BLaER1 treated with 17β-estradiol and CSF1 and Interleukin-3, amounts not matched to agents 10 nM and 100 nM (cell line): ENCODE data around the gene ZBTB49.
"Not testable (repeated sequence)": the region's sequence is repeated elsewhere in the genome, so short reads cannot be mapped to it uniquely, and the experiment has no call there.

Experiments used
- H3K27ac ChIP-seq, 11 experiments: shearing (Covaris generic); formaldehyde crosslinking; 2 replicates each; pipeline ENCODE4 v1.8.1; 2022
- H3K27me3 ChIP-seq, 11 experiments: shearing (Covaris generic); formaldehyde crosslinking; 2 replicates each; pipeline ENCODE4 v1.8.1; 2022
- H3K36me3 ChIP-seq, 11 experiments: shearing (Covaris generic); formaldehyde crosslinking; 2 replicates each; pipeline ENCODE4 v1.8.1; 2022
- H3K4me1 ChIP-seq, 10 experiments: shearing (Covaris generic); formaldehyde crosslinking; 2 replicates each; pipeline ENCODE4 v1.8.1; 2022
- H3K4me2 ChIP-seq, 11 experiments: shearing (Covaris generic); formaldehyde crosslinking; 2 replicates each; pipeline ENCODE4 v1.8.1; 2022
- H3K4me3 ChIP-seq, 10 experiments: shearing (Covaris generic); formaldehyde crosslinking; 2 replicates each; pipeline ENCODE4 v1.8.1; 2022
- H3K9ac ChIP-seq, 11 experiments: shearing (Covaris generic); formaldehyde crosslinking; 2 replicates each; pipeline ENCODE4 v1.8.1; 2022
- H3K9me3 ChIP-seq, 11 experiments: shearing (Covaris generic); formaldehyde crosslinking; replicated peaks in 1 of 11; 2 replicates each; pipeline ENCODE4 v1.8.1; 2022
- H4K20me1 ChIP-seq, 11 experiments: shearing (Covaris generic); formaldehyde crosslinking; 2 replicates each; pipeline ENCODE4 v1.8.1; 2022
- Cebpa-rat ChIP-seq, 11 experiments: shearing (Covaris generic); IDR thresholded peaks; 2 replicates each; pipeline ENCODE4 v1.8.1; 2022

The ZBTB49 gene, protein sequence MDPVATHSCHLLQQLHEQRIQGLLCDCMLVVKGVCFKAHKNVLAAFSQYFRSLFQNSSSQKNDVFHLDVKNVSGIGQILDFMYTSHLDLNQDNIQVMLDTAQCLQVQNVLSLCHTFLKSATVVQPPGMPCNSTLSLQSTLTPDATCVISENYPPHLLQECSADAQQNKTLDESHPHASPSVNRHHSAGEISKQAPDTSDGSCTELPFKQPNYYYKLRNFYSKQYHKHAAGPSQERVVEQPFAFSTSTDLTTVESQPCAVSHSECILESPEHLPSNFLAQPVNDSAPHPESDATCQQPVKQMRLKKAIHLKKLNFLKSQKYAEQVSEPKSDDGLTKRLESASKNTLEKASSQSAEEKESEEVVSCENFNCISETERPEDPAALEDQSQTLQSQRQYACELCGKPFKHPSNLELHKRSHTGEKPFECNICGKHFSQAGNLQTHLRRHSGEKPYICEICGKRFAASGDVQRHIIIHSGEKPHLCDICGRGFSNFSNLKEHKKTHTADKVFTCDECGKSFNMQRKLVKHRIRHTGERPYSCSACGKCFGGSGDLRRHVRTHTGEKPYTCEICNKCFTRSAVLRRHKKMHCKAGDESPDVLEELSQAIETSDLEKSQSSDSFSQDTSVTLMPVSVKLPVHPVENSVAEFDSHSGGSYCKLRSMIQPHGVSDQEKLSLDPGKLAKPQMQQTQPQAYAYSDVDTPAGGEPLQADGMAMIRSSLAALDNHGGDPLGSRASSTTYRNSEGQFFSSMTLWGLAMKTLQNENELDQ

DNA sequence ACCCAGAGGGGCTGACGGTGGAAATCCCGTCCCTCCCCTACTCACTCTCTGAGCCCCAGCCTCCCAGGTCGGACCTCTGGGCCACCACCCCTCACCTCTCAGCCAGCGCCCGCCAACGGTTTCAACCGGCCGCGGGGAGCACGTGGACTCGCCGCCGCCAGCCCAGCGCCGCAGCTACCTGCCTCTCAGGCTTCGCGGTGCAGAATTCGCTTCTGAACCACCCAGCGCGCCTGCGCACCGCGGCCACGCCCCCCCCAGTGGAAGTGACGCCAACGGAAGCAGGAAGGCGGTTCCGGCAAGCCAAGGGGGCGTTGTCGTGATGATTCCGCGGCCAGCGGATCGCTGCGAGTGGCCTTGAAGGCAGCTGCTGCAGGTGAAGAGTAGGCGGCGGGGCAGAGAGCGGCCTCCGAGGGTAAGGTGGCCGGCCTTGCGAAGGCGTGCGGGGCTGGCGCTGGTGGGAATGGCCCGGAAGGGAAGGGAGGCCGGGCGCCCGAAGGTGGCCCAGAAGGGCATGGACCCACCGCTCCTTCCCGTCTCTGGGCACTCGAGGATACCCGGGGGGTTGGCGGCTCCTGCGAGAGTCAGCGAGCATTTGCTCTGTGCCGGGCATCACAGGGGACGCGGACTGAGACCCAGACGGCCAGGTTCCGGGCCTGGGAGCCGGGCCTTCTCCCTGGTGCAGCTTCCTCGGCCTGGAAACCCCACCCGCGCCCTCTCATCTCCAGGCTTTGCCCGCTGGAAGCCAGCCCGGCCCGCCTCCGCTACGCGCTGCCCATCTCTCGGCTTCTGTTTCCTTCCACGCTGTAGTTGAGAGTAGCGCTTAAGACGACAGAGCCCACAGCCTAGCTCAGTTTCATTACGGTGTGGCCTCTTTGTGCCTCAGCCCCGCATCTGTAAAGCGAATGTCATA lies at the start of gene ZBTB49, which contains the start of gene LYAR:
TSS of gene ZBTB49 (plus strand) at position 311 of the 910 bp plus-strand sequence. CDS start 9,695 bp downstream, outside the sequence.
TSS of gene LYAR (minus strand) at position 214 of the 910 bp plus-strand sequence. CDS start 6,412 bp downstream, outside the sequence.
- Histone ChIP-seq H3K27ac (peak within 1 kb of the TSS; percentile 21 to 81 (median 65); a peak in 21 of 22 replicates), H3K36me3 (peaks cover 22 to 56% (median 39%) of the 10 kb centered on the region in 11 experiments), H4K20me1 (peaks cover 0 to 89% (median 50%) of the 10 kb centered on the region in 11 experiments; a peak in 17 of 22 replicates), H3K9ac (peak within 1 kb of the TSS; percentile 74 to 89 (median 80)), H3K9me3 (peaks cover 2 to 11% (median 4%) of the 10 kb centered on the region in 11 experiments; a peak in 19 of 22 replicates), H3K27me3 (no peaks in the 10 kb centered on the region), H3K4me3 (peak within 1 kb of the TSS; percentile 73 to 99 (median 92)), H3K4me1 (peaks cover 22 to 42% (median 26%) of the 10 kb centered on the region in 10 experiments), H3K4me2 (peak within 1 kb of the TSS; percentile 92 to 99 (median 98))
- TF ChIP-seq Cebpa-rat (IDR thresholded peaks at IDR 0.05): no peak

DNA sequence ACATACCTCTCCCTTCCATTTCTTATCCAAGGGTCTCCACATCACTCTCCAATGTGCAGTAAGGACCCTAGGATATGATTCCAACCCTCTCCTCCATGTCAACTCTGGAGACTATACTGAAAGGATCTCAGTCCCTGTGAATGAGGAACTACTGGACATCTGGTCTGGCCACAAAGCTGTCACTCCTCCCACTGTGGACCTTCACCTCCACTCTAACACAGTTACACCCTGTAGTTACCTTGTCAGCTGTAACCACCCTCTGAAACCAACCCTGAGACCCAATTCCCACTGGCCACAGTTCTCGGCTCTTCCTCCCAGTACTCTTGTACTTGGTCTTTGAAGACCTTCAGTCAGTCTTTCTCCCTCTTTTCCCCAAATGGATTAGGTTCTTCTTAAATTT lies 44.9 kb upstream of the ZBTB49 start:
- Histone ChIP-seq H3K27ac (no peak overlapping the region), H3K36me3 (peaks cover 0 to 45% (median 18%) of the 10 kb centered on the region in 11 experiments; a peak in 14 of 22 replicates), H4K20me1 (no peaks in the 10 kb centered on the region), H3K4me1 (peaks cover 6 to 19% (median 10%) of the 10 kb centered on the region in 10 experiments; a peak in 17 of 20 replicates), H3K9ac (no peak overlapping the region), H3K4me3 (no peak overlapping the region), H3K9me3 (peaks cover 0 to 6% (median 0%) of the 10 kb centered on the region in 11 experiments; a peak in 2 of 22 replicates), H3K27me3 (peaks cover 3 to 33% (median 29%) of the 10 kb centered on the region in 11 experiments; a peak in 20 of 22 replicates), H3K4me2 (no peak overlapping the region; a peak in 1 of 22 replicates)
- no peak for TF ChIP-seq Cebpa-rat (IDR thresholded peaks at IDR 0.05)

DNA sequence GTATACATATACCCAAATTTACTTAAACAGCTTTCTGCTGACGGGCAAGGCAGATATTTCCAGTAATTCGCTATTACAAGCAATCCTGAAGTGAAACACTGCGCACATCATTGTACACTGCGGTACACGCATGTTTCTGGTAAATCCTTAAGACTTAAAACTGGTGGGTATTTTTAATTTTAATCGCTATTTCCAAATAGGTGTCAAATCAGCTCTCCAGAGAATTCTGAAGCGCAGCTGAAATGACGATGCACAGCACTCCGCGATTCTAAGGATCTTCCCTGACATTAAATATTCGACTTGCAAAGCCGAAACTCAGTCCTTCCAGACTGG lies 42.4 kb upstream of the ZBTB49 start:
- Histone ChIP-seq H3K4me1 (peaks cover 6 to 19% (median 10%) of the 10 kb centered on the region in 10 experiments; a peak in 17 of 20 replicates), H4K20me1 (no peaks in the 10 kb centered on the region), H3K9me3 (peaks cover 0 to 6% (median 0%) of the 10 kb centered on the region in 11 experiments; a peak in 2 of 22 replicates), H3K27ac (peak overlapping the region; percentile 76 to 89 (median 81)), H3K9ac (peak overlapping the region; percentile 79 to 90 (median 85)), H3K36me3 (peaks cover 0 to 28% (median 15%) of the 10 kb centered on the region in 11 experiments; a peak in 12 of 22 replicates), H3K4me3 (peak overlapping the region; percentile 64 to 81 (median 72)), H3K4me2 (peak overlapping the region; percentile 61 to 86 (median 72)), H3K27me3 (peaks cover 3 to 33% (median 29%) of the 10 kb centered on the region in 11 experiments; a peak in 20 of 22 replicates)
- no peak for TF ChIP-seq Cebpa-rat (IDR thresholded peaks at IDR 0.05)

DNA sequence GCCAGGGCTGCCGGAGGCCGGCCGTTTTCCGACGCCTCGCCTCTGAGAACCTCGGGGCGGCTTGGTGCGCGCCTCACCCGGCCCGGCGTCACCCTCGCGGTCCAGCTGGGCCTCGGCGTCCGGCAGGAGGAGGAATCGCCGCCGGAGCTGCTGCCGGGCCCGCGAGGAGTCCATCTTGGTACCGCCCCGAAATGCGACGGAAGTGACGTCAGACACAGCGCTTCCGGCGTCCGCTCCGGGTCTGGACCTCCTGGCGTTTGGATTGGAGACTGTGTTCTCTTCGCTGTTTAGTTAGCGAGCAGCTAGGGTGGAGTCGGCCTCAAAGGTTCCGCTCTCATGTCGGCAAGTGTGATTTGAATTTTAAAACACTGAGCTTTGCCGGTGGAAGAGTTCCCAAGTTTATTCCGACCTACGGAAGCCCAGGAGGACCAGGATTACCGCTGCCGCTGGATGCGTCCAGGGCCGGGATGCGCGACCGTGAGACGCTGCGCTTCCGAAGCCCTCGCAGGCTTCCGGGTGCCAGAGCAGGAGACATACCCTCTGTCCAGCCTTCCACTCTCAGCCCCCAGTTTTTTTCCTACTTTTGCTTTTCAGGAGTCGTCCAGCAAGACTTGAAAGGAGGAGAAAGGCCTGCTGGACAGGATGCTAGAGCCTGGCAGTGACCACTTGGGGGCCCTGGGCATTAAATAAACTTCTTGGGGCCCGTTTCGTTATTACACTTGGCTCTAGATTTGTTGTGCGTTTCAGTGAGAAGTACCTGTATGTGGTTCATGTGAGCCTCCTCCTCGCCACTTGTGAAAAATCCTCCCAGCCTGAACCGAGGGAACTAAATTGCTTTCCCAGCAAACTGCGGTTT lies 41.8 kb upstream of the ZBTB49 start, which contains the start of gene TMEM128:
TSS of gene TMEM128 (minus strand) at position 195 of the 856 bp plus-strand sequence. CDS start at position 174, 21 bp downstream.
- H3K36me3 ChIP-seq: peaks cover 0 to 25% (median 15%) of the 10 kb centered on the region in 11 experiments; a peak in 12 of 22 replicates
- H3K9me3 ChIP-seq: peaks cover 0 to 6% (median 0%) of the 10 kb centered on the region in 11 experiments; a peak in 2 of 22 replicates
- peak within 1 kb of the TSS; percentile 79 to 90 (median 85) for H3K9ac ChIP-seq
- peak within 1 kb of the TSS; percentile 64 to 81 (median 72) for H3K4me3 ChIP-seq
- H3K4me1 ChIP-seq: peaks cover 6 to 19% (median 10%) of the 10 kb centered on the region in 10 experiments; a peak in 17 of 20 replicates
- peak within 1 kb of the TSS; percentile 61 to 86 (median 72) for H3K4me2 ChIP-seq
- no peak for TF ChIP-seq Cebpa-rat (IDR thresholded peaks at IDR 0.05)
- peak within 1 kb of the TSS; percentile 76 to 89 (median 81) for H3K27ac ChIP-seq
- no peaks in the 10 kb centered on the region for H4K20me1 ChIP-seq
- H3K27me3 ChIP-seq: peaks cover 3 to 33% (median 29%) of the 10 kb centered on the region in 11 experiments; a peak in 20 of 22 replicates

DNA sequence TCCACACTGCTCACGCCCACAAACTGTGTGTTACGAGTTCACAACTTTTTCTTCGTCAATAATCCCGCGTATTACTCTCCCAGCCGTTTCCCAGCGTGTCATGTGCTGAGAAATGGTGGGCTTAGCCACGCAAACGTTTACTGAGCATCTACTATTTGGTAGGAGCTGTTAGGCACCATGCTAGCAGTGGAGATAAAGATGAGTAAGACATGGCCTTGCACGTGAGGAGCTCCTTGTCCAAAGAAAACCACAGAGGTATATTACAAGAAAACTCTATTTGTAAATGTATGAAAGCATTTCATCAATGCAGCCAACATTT lies 41.2 kb upstream of the ZBTB49 start:
- Histone ChIP-seq H3K4me3 (peak overlapping the region; percentile 64 to 81 (median 72)), H4K20me1 (no peaks in the 10 kb centered on the region), H3K4me1 (peaks cover 6 to 19% (median 10%) of the 10 kb centered on the region in 10 experiments; a peak in 17 of 20 replicates), H3K9ac (peak overlapping the region in 10 of 11 experiments; percentile 82 to 90 (median 85); a peak in 20 of 22 replicates), H3K4me2 (peak overlapping the region; percentile 61 to 86 (median 72)), H3K27ac (peak overlapping the region in 10 of 11 experiments; percentile 76 to 89 (median 82); a peak in 19 of 22 replicates), H3K36me3 (peaks cover 0 to 20% (median 11%) of the 10 kb centered on the region in 11 experiments; a peak in 12 of 22 replicates), H3K27me3 (peaks cover 3 to 33% (median 29%) of the 10 kb centered on the region in 11 experiments; a peak in 20 of 22 replicates), H3K9me3 (peaks cover 0 to 6% (median 0%) of the 10 kb centered on the region in 11 experiments; a peak in 2 of 22 replicates)
- TF ChIP-seq Cebpa-rat (IDR thresholded peaks at IDR 0.05): no peak

DNA sequence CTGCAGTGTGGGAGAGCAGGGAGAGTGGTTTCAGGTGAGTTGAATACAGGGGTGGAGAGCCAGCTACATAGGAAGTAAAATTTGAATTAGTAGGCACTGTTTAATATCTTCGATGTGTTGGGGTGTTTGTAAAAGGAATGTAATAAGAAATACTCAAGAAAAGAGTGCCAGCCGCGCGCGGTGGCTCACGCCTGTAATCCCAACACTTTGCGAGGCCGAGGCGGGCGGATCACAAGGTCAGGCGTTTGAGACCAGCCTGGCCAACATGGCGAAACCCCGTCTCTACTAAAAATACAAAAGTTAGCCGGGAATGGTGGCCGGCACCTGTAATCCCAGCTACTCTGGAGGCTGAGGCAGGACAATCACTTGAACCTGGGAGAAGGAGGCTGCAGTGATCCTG lies 40.7 kb upstream of the ZBTB49 start:
- Histone ChIP-seq H3K27me3 (peaks cover 3 to 33% (median 29%) of the 10 kb centered on the region in 11 experiments; a peak in 20 of 22 replicates), H3K4me1 (peaks cover 6 to 19% (median 10%) of the 10 kb centered on the region in 10 experiments; a peak in 17 of 20 replicates), H3K4me2 (peak overlapping the region in 5 of 11 experiments; percentile 71 to 86 (median 82); a peak in 7 of 22 replicates), H3K36me3 (peaks cover 0 to 15% (median 9%) of the 10 kb centered on the region in 11 experiments; a peak in 12 of 22 replicates)
- not testable (repeated sequence) for H3K9me3 ChIP-seq, H3K27ac ChIP-seq, H3K4me3 ChIP-seq, H3K9ac ChIP-seq, H4K20me1 ChIP-seq

DNA sequence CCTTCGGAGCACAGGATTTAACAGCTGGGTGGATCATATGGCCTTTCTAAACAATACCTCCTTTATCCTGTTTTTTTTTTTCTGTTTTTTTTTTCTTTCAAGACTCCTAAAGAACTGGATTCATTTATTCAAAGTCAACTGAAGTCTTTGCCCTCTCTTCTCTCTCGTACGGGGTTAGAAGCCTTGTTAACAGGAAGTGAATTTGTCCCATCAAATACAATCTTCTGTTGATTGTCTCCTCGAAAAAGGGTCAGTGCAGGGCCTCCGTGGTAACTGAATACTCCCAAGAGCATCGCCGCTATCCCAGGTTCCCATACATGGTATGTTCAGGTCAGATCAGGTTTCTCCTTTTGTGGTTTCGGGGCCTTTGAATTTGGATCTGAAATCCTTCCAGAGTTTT lies 40.2 kb upstream of the ZBTB49 start:
- Histone ChIP-seq H3K27ac (no peak overlapping the region), H3K4me1 (peaks cover 6 to 19% (median 10%) of the 10 kb centered on the region in 10 experiments; a peak in 17 of 20 replicates), H3K27me3 (peaks cover 3 to 33% (median 29%) of the 10 kb centered on the region in 11 experiments; a peak in 20 of 22 replicates), H4K20me1 (no peaks in the 10 kb centered on the region), H3K9me3 (peaks cover 0 to 6% (median 0%) of the 10 kb centered on the region in 11 experiments; a peak in 2 of 22 replicates), H3K36me3 (peaks cover 0 to 9% (median 5%) of the 10 kb centered on the region in 11 experiments; a peak in 9 of 22 replicates), H3K4me3 (no peak overlapping the region), H3K9ac (no peak overlapping the region), H3K4me2 (no peak overlapping the region)
- TF ChIP-seq Cebpa-rat (IDR thresholded peaks at IDR 0.05): no peak
